IMR-90 (cell line): Measurements from ENCODE around the gene AMDHD2.
"Not testable (repeated sequence)": the region's sequence is repeated elsewhere in the genome, so short reads cannot be mapped to it uniquely, and the experiment has no call there.

Source experiments
- CEBPB ChIP-seq: IDR thresholded peaks from 2 replicates; pipeline ENCODE4 v1.6.1; 2012; ENCODE audit warnings: low read depth, low read length, improper control_type of control experiment
- CTCF ChIP-seq: conservative IDR thresholded peaks from 2 replicates; pipeline ENCODE4 v1.5.1; 2012; ENCODE audit warnings: mild to moderate bottlenecking, low read depth, low read length, improper control_type of control experiment
- MXI1 ChIP-seq: IDR thresholded peaks from 2 replicates; pipeline ENCODE4 v1.6.1; 2012; ENCODE audit warnings: low read depth, mild to moderate bottlenecking, low read length, moderate library complexity, borderline replicate concordance
- POLR2A ChIP-seq: IDR thresholded peaks from 2 replicates; pipeline ENCODE4 v1.6.1; 2012; ENCODE audit warnings: mild to moderate bottlenecking, low read depth, low read length
- RCOR1 ChIP-seq: IDR thresholded peaks from 2 replicates; pipeline ENCODE4 v1.6.1; 2012; ENCODE audit warnings: mild to moderate bottlenecking, low read length, improper control_type of control experiment; ENCODE audit not compliant: insufficient replicate concordance
- RFX5 ChIP-seq: IDR thresholded peaks from 2 replicates; pipeline ENCODE4 v1.8.0; 2012; ENCODE audit warnings: low read depth, mild to moderate bottlenecking, low read length, moderate library complexity
- USF2 ChIP-seq: fragments of 150-350 bp; IDR thresholded peaks from 2 replicates; pipeline ENCODE4 v1.6.1; 2017; ENCODE audit warnings: mild to moderate bottlenecking, antibody characterized with exemption, low read length, low read depth

GRCh38 chr16:2575839-2576238 lies 55.7 kb downstream of the AMDHD2 start:
- not testable (repeated sequence) for TF ChIP-seq CTCF, POLR2A, RCOR1, MXI1, RFX5, USF2, CEBPB
